HEK293 (cell line): ENCODE measurements around the gene LRRC52.
A peak's percentile ranks its signal among the peaks of the same experiment; 100 is the strongest.

Experiments used
- CTCF ChIA-PET: fragments of 350-600 bp; formaldehyde crosslinking; extraction: SDS; loops from one replicate; lab custom pipeline; 2021; ENCODE audit warnings: antibody characterized with exemption; lab: Yijun Ruan, JAX
- POLR2A ChIA-PET: fragments of 300-600 bp; formaldehyde crosslinking; extraction: SDS; loops from one replicate; lab custom pipeline; 2020; ENCODE audit warnings: antibody characterized with exemption, inconsistent platforms; lab: Yijun Ruan, JAX
- H3K27ac ChIP-seq: fragments of 200-500 bp; sonication (Bioruptor generic); 2 replicates; pipeline ENCODE4 v1.5.1; 2014; ENCODE audit warnings: low read depth, low read length, control low read depth, inconsistent platforms; ENCODE audit errors: extremely low read depth
- H3K36me3 ChIP-seq, 2 experiments: fragments of 200-500 bp in 1 of 2; sonication (Bioruptor generic) in 1 of 2; 1 replicate in 1 of 2; 2 replicates in 1 of 2; pipeline ENCODE4 v1.5.1; 2014 to 2017; ENCODE audit warnings: inconsistent platforms in 2 of 2, low read length in 2 of 2; ENCODE audit not compliant: control insufficient read depth in 2 of 2, insufficient read depth in 1 of 2
- H3K4me1 ChIP-seq: fragments of 200-500 bp; sonication (Bioruptor generic); 2 replicates; pipeline ENCODE4 v1.5.1; 2014; ENCODE audit warnings: mild to moderate bottlenecking, low read length, inconsistent platforms; ENCODE audit not compliant: control insufficient read depth, insufficient read depth
- H3K4me3 ChIP-seq: 2 replicates; pipeline ENCODE4 v1.5.1; 2011; ENCODE audit warnings: low read depth, mild to moderate bottlenecking, control low read depth, low read length, moderate library complexity
- H3K9me3 ChIP-seq: fragments of 200-500 bp; sonication (Bioruptor generic); 2 replicates; pipeline ENCODE4 v1.5.1; 2014; ENCODE audit warnings: low read depth, low read length, inconsistent platforms; ENCODE audit not compliant: control insufficient read depth, insufficient read depth
- BCL11A ChIP-seq: fragments of 450-650 bp; formaldehyde crosslinking; IDR thresholded peaks from 2 replicates; pipeline ENCODE4 v1.5.1; 2016; ENCODE audit warnings: low read depth, missing biosample characterization, missing genetic modification characterization
- GLIS1 ChIP-seq: fragments of 450-650 bp; formaldehyde crosslinking; IDR thresholded peaks from 2 replicates; pipeline ENCODE4 v1.5.1; 2016; ENCODE audit warnings: missing biosample characterization, missing genetic modification characterization
- HOXC10 ChIP-seq: sonication (generic); formaldehyde crosslinking; IDR thresholded peaks from 2 replicates; pipeline ENCODE4 v1.8.1; 2023; ENCODE audit warnings: mild to moderate bottlenecking, missing genetic modification reagents
- KLF10 ChIP-seq: fragments of 450-650 bp; IDR thresholded peaks from 2 replicates; pipeline ENCODE4 v1.5.1; 2018; ENCODE audit warnings: missing biosample characterization, mild to moderate bottlenecking, missing genetic modification characterization
- KLF8 ChIP-seq: fragments of 450-650 bp; formaldehyde crosslinking; IDR thresholded peaks from 2 replicates; pipeline ENCODE4 v1.5.1; 2016; ENCODE audit warnings: missing biosample characterization, missing genetic modification characterization
- MEIS1 ChIP-seq: sonication (generic); formaldehyde crosslinking; IDR thresholded peaks from 2 replicates; pipeline ENCODE4 v1.8.1; 2022; ENCODE audit warnings: missing genetic modification reagents, mild to moderate bottlenecking, borderline replicate concordance
- PRDM1 ChIP-seq: fragments of 450-650 bp; formaldehyde crosslinking; IDR thresholded peaks from 2 replicates; pipeline ENCODE4; 2016; ENCODE audit warnings: missing biosample characterization, missing genetic modification characterization
- SCRT1 ChIP-seq: fragments of 450-650 bp; formaldehyde crosslinking; IDR thresholded peaks from 2 replicates; pipeline ENCODE4 v1.5.1; 2016; ENCODE audit warnings: missing biosample characterization, missing genetic modification characterization, borderline replicate concordance
- SCRT2 ChIP-seq: fragments of 450-650 bp; formaldehyde crosslinking; IDR thresholded peaks from 2 replicates; pipeline ENCODE4 v1.5.1; 2016; ENCODE audit warnings: missing biosample characterization, missing genetic modification characterization
- ZEB2 ChIP-seq: fragments of 450-650 bp; formaldehyde crosslinking; IDR thresholded peaks from 2 replicates; pipeline ENCODE4 v1.5.1; 2016; ENCODE audit warnings: missing biosample characterization, missing genetic modification characterization
- ZFHX2 ChIP-seq: fragments of 450-650 bp; formaldehyde crosslinking; conservative IDR thresholded peaks from 2 replicates; pipeline ENCODE4 v1.5.1; 2016; ENCODE audit warnings: missing biosample characterization, missing genetic modification characterization
- ZNF266 ChIP-seq: fragments of 450-650 bp; formaldehyde crosslinking; IDR thresholded peaks from 2 replicates; pipeline ENCODE4 v1.5.1; 2016; ENCODE audit warnings: missing biosample characterization, missing genetic modification characterization, low read depth
- ZNF426 ChIP-seq: fragments of 450-650 bp; formaldehyde crosslinking; IDR thresholded peaks from 2 replicates; pipeline ENCODE4 v1.5.1; 2017; ENCODE audit warnings: missing biosample characterization, missing genetic modification characterization, mild to moderate bottlenecking, inconsistent platforms, moderate library complexity
- ZNF621 ChIP-seq: fragments of 450-650 bp; formaldehyde crosslinking; IDR thresholded peaks from 2 replicates; pipeline ENCODE4 v1.5.1; 2017; ENCODE audit warnings: missing biosample characterization, missing genetic modification characterization
- ZNF626 ChIP-seq: fragments of 450-650 bp; sonication (Bioruptor Pico); formaldehyde crosslinking; IDR thresholded peaks from 2 replicates; pipeline ENCODE4 v1.5.1; 2018; ENCODE audit warnings: missing biosample characterization, missing genetic modification characterization, inconsistent platforms
- ZNF629 ChIP-seq: fragments of 450-650 bp; formaldehyde crosslinking; IDR thresholded peaks from 2 replicates; pipeline ENCODE4 v1.5.1; 2017; ENCODE audit warnings: missing biosample characterization, missing genetic modification characterization
- ZSCAN30 ChIP-seq: fragments of 450-650 bp; IDR thresholded peaks from 2 replicates; pipeline ENCODE4 v1.5.1; 2018; ENCODE audit warnings: missing biosample characterization, mild to moderate bottlenecking, missing genetic modification characterization, moderate library complexity
- TF ChIP-seq, protein P1 (sequence below): fragments of 450-650 bp; formaldehyde crosslinking; IDR thresholded peaks from 2 replicates; pipeline ENCODE4 v1.5.1; 2017; ENCODE audit warnings: missing biosample characterization, mild to moderate bottlenecking, missing genetic modification characterization, moderate library complexity
- TF ChIP-seq, protein P2 (sequence below): fragments of 450-650 bp; formaldehyde crosslinking; IDR thresholded peaks from 2 replicates; pipeline ENCODE4 v1.5.1; 2016; ENCODE audit warnings: missing biosample characterization, missing genetic modification characterization
- TF ChIP-seq, protein P3 (sequence below): fragments of 450-650 bp; formaldehyde crosslinking; IDR thresholded peaks from 2 replicates; pipeline ENCODE4 v1.5.1; 2016; ENCODE audit warnings: missing biosample characterization, missing genetic modification characterization
- TF ChIP-seq, protein P4 (sequence below): fragments of 450-650 bp; formaldehyde crosslinking; IDR thresholded peaks from 2 replicates; pipeline ENCODE4 v1.5.1; 2016; ENCODE audit warnings: missing biosample characterization, missing genetic modification characterization
- TF ChIP-seq, protein P5 (sequence below): fragments of 450-650 bp; formaldehyde crosslinking; IDR thresholded peaks from 2 replicates; pipeline ENCODE4 v1.5.1; 2016; ENCODE audit warnings: missing biosample characterization, missing genetic modification characterization

Gene LRRC52

DNA sequence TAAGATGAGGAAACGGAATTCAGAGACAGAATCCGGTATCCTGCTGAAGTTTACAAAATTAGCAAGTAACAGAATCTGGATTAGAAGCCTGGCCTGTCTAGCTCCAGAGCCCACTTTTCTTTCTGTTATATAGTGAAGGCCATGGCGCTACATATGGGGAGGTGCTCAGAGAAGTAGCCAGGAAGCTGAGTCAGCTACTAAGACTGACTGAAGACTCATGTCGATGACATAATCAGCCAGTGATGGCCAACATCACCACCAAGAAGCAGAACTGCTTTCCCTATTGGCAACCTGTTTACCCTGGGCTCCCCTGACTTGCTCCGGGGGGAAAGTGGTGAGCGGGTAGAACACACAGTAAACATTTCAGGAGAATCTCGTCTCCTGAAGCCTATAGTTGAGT is 18.8 kb downstream of the LRRC52 start:
- CTCF ChIA-PET: no interaction called here
- H3K27ac ChIP-seq: no peak overlapping the region
- no peaks in the 10 kb centered on the region for H3K4me1 ChIP-seq
- POLR2A ChIA-PET: no interaction called here
- no peaks in the 10 kb centered on the region for H3K9me3 ChIP-seq
- TF ChIP-seq GLIS1 (tag by site-specific recombination): no peak
- TF ChIP-seq HOXC10 (CRISPR knock-in tag): no peak
- peak; percentile 58 for TF ChIP-seq SCRT2 (tag by site-specific recombination)
- TF ChIP-seq, protein P1, sequence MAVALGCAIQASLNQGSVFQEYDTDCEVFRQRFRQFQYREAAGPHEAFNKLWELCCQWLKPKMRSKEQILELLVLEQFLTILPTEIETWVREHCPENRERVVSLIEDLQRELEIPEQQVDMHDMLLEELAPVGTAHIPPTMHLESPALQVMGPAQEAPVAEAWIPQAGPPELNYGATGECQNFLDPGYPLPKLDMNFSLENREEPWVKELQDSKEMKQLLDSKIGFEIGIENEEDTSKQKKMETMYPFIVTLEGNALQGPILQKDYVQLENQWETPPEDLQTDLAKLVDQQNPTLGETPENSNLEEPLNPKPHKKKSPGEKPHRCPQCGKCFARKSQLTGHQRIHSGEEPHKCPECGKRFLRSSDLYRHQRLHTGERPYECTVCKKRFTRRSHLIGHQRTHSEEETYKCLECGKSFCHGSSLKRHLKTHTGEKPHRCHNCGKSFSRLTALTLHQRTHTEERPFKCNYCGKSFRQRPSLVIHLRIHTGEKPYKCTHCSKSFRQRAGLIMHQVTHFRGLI: peak; percentile 41; the same call in 1 of the 2 replicates
- 0 out of 2 replicates have a peak, but pooled peaks have one; percentile 31 for TF ChIP-seq ZNF629 (tag by site-specific recombination)
- no peak for TF ChIP-seq BCL11A
- no peak for TF ChIP-seq ZNF626 (tag by site-specific recombination)
- TF ChIP-seq, protein P2, sequence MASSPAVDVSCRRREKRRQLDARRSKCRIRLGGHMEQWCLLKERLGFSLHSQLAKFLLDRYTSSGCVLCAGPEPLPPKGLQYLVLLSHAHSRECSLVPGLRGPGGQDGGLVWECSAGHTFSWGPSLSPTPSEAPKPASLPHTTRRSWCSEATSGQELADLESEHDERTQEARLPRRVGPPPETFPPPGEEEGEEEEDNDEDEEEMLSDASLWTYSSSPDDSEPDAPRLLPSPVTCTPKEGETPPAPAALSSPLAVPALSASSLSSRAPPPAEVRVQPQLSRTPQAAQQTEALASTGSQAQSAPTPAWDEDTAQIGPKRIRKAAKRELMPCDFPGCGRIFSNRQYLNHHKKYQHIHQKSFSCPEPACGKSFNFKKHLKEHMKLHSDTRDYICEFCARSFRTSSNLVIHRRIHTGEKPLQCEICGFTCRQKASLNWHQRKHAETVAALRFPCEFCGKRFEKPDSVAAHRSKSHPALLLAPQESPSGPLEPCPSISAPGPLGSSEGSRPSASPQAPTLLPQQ (tag by site-specific recombination): no peak
- TF ChIP-seq, all 188 proteins: peak for 3
- Histone ChIP-seq H3K36me3 (no peaks in the 10 kb centered on the region), H3K4me3 (no peak overlapping the region)

DNA sequence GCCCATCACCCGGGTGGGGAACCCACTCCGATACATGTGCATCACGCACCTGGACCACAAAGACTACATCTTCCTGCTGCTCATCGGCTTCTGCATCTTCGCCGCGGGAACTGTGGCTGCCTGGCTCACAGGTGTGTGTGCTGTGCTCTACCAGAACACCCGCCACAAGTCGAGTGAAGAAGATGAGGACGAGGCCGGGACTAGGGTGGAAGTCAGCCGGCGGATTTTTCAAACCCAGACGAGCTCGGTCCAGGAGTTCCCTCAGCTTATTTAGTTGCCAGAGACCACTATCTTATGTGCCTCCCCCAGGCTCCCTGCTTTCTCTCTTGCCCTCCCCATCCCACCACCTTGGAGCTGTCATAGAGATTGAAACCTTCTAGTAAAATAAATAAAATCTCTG is 19.8 kb downstream of the LRRC52 start:
- H3K27ac ChIP-seq: no peak overlapping the region
- H3K36me3 ChIP-seq: no peaks in the 10 kb centered on the region
- ChIA-PET CTCF (no interaction called here), POLR2A (no interaction called here)
- no peaks in the 10 kb centered on the region for H3K9me3 ChIP-seq
- no peak overlapping the region for H3K4me3 ChIP-seq
- no peaks in the 10 kb centered on the region for H3K4me1 ChIP-seq
- TF ChIP-seq ZEB2 (no peak), MEIS1 (no peak), KLF10 (tag by site-specific recombination) (no peak), SCRT2 (tag by site-specific recombination) (no peak), ZNF266 (no peak), ZFHX2 (tag by site-specific recombination) (no peak), ZSCAN30 (no peak), ZNF426 (no peak), SCRT1 (tag by site-specific recombination) (no peak), KLF8 (tag by site-specific recombination) (no peak), ZNF621 (no peak), PRDM1 (no peak)
- TF ChIP-seq, protein P3, sequence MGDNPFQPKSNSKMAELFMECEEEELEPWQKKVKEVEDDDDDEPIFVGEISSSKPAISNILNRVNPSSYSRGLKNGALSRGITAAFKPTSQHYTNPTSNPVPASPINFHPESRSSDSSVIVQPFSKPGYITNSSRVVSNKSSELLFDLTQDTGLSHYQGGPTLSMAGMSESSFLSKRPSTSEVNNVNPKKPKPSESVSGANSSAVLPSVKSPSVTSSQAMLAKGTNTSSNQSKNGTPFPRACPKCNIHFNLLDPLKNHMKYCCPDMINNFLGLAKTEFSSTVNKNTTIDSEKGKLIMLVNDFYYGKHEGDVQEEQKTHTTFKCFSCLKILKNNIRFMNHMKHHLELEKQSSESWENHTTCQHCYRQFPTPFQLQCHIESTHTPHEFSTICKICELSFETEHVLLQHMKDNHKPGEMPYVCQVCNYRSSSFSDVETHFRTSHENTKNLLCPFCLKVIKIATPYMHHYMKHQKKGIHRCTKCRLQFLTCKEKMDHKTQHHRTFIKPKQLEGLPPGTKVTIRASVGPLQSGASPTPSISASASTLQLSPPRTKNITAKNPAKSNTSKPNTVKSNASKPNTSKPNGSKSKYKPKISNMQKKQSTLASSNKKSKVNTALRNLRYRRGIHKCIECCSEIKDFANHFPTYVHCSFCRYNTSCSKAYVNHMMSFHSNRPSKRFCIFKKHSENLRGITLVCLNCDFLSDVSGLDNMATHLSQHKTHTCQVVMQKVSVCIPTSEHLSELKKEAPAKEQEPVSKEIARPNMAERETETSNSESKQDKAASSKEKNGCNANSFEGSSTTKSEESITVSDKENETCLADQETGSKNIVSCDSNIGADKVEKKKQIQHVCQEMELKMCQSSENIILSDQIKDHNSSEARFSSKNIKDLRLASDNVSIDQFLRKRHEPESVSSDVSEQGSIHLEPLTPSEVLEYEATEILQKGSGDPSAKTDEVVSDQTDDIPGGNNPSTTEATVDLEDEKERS (tag by site-specific recombination): no peak
- TF ChIP-seq, protein P4, sequence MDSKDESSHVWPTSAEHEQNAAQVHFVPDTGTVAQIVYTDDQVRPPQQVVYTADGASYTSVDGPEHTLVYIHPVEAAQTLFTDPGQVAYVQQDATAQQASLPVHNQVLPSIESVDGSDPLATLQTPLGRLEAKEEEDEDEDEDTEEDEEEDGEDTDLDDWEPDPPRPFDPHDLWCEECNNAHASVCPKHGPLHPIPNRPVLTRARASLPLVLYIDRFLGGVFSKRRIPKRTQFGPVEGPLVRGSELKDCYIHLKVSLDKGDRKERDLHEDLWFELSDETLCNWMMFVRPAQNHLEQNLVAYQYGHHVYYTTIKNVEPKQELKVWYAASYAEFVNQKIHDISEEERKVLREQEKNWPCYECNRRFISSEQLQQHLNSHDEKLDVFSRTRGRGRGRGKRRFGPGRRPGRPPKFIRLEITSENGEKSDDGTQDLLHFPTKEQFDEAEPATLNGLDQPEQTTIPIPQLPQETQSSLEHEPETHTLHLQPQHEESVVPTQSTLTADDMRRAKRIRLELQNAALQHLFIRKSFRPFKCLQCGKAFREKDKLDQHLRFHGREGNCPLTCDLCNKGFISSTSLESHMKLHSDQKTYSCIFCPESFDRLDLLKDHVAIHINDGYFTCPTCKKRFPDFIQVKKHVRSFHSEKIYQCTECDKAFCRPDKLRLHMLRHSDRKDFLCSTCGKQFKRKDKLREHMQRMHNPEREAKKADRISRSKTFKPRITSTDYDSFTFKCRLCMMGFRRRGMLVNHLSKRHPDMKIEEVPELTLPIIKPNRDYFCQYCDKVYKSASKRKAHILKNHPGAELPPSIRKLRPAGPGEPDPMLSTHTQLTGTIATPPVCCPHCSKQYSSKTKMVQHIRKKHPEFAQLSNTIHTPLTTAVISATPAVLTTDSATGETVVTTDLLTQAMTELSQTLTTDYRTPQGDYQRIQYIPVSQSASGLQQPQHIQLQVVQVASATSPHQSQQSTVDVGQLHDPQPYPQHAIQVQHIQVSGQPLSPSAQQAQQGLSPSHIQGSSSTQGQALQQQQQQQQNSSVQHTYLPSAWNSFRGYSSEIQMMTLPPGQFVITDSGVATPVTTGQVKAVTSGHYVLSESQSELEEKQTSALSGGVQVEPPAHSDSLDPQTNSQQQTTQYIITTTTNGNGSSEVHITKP (tag by site-specific recombination): no peak
- TF ChIP-seq, protein P1: no peak
- TF ChIP-seq, protein P5, sequence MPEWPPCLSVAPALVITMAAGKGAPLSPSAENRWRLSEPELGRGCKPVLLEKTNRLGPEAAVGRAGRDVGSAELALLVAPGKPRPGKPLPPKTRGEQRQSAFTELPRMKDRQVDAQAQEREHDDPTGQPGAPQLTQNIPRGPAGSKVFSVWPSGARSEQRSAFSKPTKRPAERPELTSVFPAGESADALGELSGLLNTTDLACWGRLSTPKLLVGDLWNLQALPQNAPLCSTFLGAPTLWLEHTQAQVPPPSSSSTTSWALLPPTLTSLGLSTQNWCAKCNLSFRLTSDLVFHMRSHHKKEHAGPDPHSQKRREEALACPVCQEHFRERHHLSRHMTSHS (tag by site-specific recombination): no peak
- TF ChIP-seq, all 188 proteins: peak for 0
